GM21529 (cell line): ENCODE results near the gene TRABD2B.

Experiments used
- ATAC-seq: cut with Tn5 transposase; IDR thresholded peaks from one replicate; pipeline ENCODE4 v1.9.1; 2021; ENCODE audit not compliant: unreplicated experiment

Gene TRABD2B

GRCh38 chr1:47810964-47811682 lies 186.1 kb downstream of the TRABD2B start:
- ATAC-seq, result no peak

- ATAC-seq, result no peak
These were observed 187.7 kb downstream of the TRABD2B start for GRCh38 chr1:47809301-47810084.

- no peak for ATAC-seq
These were observed 188.6 kb downstream of the TRABD2B start for GRCh38 chr1:47808612-47809011.

- no peak for ATAC-seq
These were observed 191.2 kb downstream of the TRABD2B start for GRCh38 chr1:47805921-47806361.

- no peak for ATAC-seq
These were observed 192.2 kb downstream of the TRABD2B start for GRCh38 chr1:47805018-47805417.

GRCh38 chr1:47803815-47804501 lies 193.2 kb downstream of the TRABD2B start:
- ATAC-seq, result no peak

- ATAC-seq, result no peak
These were observed 199.6 kb downstream of the TRABD2B start for GRCh38 chr1:47797575-47797974.

- no peak for ATAC-seq
These were observed 200.6 kb downstream of the TRABD2B start for GRCh38 chr1:47796626-47797025.

GRCh38 chr1:47795102-47795501 lies 202.1 kb downstream of the TRABD2B start:
- no peak for ATAC-seq

GRCh38 chr1:47794530-47794929 lies 202.7 kb downstream of the TRABD2B start:
- no peak for ATAC-seq

GRCh38 chr1:47794081-47794480 lies 203.1 kb downstream of the TRABD2B start:
- no peak for ATAC-seq

- ATAC-seq, result no peak
These were observed 203.6 kb downstream of the TRABD2B start for GRCh38 chr1:47793563-47793962.

- ATAC-seq, result no peak
These were observed 204.4 kb downstream of the TRABD2B start for GRCh38 chr1:47792779-47793178.

GRCh38 chr1:47791879-47792608 lies 205.1 kb downstream of the TRABD2B start:
- ATAC-seq, result no peak

- ATAC-seq, result no peak
These were observed 208.4 kb downstream of the TRABD2B start for GRCh38 chr1:47788761-47789160.

- ATAC-seq, result no peak
These were observed 209.6 kb downstream of the TRABD2B start for GRCh38 chr1:47787560-47787959.

- ATAC-seq, result no peak
These were observed 210.9 kb downstream of the TRABD2B start for GRCh38 chr1:47786316-47786715.

- ATAC-seq, result no peak
These were observed 211.5 kb downstream of the TRABD2B start for GRCh38 chr1:47785561-47786271.

GRCh38 chr1:47785118-47785517 lies 212.1 kb downstream of the TRABD2B start:
- no peak for ATAC-seq

GRCh38 chr1:47784497-47784822 lies 212.7 kb downstream of the TRABD2B start:
- no peak for ATAC-seq
